GM19452 (cell line): Measurements from ENCODE around the gene TBC1D8.

Experiments used
- ATAC-seq: cut with Tn5 transposase; IDR thresholded peaks from one replicate; pipeline ENCODE4 v1.9.1; 2021; ENCODE audit not compliant: unreplicated experiment

Gene TBC1D8

DNA sequence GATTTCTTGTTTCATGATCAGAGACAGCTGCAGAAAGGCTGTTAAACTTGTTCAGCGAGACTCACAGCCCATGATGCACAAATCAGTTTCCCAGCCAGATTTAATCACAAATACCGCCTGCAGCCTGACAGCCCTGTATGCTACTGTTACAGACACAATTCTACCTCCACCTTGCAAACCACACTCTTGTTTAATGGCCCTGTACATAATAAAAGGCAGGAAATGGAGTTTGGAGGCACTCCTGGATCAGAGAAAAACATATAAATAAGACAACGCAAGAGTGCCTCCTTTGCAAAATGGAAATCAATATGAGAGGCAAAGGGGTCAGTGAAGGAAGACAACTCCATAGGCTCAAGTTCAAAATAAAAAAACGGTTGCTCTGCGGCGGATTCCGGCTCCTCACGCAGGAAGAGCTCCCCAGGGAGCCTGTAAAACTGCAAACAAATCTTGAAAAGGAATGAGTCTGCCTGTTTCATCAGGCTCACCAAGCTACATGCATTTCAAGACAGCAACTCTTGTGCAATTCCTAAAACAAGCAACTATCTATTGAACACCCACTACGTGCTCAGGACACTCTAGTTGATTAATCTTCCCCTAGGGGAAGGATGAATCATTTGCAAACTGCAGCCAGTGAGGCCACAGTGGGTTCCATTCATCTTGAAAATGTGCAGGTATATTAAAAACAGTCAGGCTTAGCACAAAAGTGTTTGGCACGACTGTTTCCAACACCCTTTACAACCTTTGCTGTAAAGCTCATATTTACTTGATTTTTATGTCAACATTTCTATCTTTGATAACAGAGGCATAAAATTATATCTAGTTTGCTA is 37.5 kb downstream of the TBC1D8 start:
- no peak for ATAC-seq

DNA sequence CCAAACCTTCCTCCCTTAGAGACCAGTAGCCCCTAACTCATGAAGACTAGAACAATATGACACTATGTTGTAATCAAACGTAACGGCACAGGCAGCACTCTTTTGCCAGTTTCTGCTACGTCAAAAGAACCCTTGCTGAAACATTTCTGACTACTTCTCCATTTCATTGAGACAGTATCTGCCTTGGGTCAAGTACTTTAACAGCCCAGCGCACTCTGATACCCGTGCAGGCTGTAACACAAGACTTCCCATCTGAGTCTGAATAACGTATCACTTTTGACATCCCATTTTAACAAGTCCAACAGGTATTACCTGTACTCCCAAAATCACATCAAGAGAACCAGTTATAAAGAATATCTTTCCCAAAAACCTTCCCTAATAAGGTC is 38.4 kb downstream of the TBC1D8 start:
- no peak for ATAC-seq

DNA sequence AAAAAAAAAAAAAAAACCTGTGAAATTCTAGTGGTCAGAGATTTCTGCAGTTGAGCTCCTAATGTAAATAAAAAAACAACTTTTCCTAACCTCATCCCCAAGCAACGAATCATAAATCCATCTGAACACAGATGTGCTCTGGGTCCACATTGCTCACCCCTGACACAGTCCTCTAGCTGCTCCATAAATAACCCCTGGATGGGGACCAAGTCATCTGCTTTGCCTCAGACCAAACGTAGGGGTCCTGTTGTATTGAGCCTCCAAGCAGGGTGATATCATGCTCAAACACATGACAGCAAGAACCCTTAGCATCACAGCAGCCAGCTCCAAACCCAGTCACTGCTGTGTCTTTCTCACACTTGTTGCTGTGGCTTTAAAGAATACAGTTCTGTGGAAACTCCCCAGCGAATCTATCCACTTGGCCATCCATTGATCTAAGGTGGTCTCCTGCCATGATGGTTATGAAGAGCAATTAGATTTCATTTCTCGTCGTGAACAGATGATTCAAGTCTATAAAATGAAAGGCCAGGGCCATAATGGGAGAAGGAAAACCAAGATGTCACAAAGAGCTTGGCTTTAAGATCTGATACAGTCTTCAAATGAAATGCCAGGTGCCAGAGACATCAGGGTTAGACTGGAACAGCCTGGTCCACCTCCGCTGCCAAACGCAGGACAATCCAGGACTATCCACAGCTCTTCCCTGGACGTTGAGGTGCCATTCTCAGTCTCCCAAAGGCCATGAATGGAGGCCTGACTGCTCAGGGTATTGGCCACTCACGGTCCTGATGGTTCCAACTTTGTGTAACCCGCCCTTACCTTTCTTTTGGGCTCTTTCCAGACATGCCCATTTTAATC is 39.0 kb downstream of the TBC1D8 start:
- no peak for ATAC-seq

DNA sequence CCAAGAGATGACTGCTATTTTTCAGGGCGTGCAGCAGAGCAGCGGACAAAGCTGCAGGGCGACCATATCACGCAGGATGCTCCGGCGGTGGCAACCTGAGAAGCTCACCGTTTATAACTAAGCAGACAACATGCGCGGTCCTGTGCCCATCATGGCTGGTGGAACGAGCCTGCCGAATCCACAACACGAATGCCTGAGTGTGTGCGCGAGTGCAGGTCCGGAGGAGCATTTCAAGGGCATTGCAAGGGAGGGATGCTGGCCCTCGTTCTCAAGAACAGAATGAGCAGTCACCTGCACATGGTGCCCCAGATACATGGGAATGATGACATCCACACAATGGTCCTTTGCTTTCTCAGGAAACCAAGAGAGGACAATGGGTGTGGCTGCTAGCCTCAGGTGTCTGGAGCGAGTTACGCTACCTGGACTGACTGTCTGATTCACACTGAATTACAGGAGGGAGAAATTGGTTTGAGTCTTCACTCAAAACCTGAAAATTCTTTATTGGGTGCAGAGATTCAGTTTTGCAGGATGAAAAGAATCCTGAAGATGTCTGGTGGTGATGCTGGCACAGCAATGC is 39.8 kb downstream of the TBC1D8 start:
- no peak for ATAC-seq

DNA sequence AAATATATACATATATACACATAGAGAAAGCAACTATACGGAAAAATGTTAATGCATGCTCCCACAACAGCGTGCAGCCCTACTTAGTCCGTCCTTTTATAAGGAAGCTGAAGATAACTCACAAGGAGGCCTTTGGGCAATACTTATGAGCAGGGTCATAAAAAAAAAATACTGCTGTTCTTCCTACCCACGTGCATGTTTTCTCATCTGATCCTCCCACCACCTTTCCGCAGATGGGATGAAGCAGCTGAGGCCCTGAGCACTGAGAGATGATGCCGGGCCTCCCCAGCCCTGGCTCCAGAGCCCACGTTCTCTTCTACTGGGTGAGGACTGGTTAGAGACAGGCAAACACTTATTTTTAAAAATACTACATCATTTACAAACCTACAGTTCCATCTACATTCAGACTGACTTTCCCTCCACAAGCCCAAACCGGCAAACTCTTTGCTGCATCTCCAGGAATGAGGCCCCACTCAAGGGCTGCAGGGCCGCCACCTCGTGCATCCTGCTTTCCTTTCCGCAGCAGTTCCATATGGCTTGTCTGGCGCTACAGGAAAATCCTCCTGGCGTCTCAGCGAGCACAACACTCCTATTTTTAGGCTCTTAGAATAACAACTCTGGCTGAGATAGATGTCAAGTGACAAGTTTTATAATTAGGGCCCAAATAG is 41.6 kb downstream of the TBC1D8 start:
- ATAC-seq: no peak

DNA sequence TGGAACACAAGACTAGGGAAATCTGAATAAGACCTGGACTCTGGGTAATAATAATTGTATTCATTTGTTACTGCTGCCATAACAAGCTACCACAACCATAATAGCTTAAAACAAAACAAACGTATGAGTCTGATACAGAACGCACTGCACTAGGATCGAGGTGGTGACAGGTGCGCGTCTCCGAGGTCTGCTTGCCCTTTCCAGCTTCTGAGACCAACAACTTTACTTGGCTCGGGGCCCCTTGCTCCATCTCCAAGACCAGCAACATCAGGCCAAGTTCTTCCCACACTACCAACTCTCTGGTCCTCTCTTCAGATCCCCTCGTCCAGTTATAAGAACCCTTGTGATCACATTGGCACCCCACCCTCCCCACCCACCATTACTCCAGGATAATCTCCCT is 42.8 kb downstream of the TBC1D8 start:
- ATAC-seq: no peak

DNA sequence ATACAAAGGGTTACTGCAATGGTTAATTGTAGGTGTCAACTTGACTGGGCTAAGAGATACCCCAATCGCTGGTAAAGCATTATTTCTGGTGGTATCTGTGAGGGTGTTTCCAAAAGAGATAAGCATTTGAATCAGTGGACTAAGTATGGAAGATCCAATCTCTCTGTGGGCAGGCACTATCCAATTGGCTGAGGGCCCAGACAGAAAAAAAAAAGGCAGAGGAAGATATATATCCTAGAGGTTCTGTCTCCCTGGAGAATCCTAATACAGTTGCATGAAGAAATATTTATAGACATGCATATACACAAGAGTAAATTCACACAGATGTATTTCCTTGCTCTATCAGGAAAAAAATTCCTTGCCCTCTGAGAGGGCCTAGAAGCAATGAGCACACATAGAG is 43.9 kb downstream of the TBC1D8 start:
- ATAC-seq: no peak

DNA sequence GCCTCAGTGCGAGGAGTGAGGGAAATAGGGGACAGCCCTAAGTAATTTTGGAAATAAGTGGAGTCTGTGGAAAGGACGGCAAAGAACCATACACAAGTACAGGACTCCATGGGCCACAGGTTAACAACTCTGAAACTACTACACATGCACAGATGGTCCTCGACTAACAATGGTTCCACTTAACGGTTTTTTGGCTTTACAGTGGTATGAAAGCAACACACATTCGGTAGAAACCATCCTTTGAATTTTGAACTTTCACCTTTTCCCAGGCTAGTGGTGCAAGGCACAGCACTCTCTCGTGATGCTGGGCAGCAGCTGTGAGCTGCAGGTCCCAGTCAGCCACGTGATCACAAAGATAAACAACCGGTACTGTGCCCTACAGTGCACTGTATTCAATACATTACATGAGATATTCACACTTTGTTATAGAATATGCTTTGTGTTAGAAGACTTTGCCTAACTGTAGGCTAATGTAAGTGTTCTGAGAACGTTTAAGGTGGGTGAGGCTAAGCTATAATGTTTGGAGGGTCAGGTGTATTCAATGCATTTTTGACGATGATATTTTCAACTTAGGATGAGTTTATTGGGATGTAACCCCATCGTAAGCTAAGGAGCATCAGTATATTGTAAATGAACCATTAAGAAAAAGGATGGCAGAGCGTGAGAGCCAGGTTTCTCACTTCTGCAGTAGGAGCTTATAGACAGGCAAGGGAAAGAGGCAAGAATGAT is 44.6 kb downstream of the TBC1D8 start:
- ATAC-seq: no peak

DNA sequence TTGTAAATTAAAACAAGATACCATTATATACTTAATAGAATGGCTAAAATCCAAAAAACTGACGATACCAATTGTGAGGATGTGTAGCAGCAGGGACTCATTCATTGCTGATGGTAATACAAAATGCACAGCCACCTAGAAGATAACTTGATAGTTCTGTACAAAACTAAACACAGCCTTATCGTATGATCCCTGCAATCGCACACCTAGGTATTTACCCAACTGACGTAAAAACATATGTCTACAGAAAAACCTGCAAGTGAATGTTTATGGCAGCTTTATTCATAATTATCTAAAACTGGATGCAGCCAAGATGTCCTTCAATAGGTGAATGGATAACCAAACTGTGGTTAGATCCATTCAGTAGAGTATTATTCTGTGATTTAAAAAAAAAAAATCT is 45.5 kb downstream of the TBC1D8 start:
- no peak for ATAC-seq

DNA sequence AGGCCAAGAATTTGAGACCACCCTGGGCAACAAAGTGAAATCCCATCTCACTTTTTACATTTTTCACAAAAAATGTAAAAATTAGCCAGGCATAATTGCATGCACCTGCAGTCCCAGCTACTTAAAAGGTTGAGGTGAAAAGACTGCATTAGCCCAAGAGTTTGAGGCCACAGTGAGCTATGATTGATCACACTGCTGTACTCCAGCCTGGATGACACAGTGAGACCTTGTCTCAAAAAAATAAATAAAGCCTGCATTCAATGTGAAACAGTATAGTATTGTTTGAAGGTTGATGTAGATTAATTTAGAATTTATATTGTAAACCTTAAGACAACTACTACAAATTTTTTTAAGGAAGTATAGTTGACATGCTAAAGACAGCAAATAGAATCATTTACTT is 53.5 kb downstream of the TBC1D8 start:
- ATAC-seq: no peak

DNA sequence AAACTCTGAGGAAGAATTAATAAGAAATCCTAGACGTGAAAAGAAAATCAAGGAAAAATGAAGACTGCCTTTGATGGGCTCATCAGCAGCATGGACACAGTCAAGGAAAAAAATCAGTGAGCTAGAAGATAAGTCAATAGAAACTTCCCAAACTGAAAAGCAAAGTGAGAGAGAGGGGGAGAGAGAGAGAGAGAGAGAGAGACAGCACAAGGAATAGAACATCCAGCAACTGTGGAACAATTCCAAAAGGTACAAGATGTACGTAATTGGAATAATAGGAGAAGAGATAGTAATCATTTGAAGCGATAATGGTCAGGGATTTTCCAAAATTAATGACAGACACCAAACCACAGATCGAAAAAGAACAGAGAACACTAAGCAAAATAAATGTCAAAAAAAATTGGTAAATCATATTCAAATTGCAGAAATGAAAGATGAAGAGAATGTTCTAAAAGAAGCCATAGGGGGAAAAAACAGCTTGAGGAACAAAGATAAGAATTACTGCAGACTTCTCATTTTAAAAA is 54.5 kb downstream of the TBC1D8 start:
- ATAC-seq: no peak

DNA sequence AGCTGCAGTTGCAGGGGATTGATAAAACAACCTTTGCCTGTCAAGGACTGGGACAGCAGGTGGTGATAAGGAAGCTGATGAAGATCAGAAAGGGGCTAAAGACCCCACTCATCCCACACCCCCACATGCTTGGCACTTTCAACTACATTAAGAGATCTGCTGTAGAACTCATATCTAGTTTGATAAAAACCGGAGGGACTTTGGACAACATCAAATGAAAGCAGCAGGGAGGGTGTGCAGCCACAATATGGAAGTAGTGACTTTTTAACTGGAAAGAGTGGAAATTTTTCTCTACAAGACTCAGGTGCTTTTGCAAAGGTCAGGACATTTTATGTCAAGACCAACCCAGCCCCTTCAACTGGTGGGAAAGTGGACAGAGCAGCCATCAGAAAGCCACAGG is 56.8 kb downstream of the TBC1D8 start:
- ATAC-seq: no peak

DNA sequence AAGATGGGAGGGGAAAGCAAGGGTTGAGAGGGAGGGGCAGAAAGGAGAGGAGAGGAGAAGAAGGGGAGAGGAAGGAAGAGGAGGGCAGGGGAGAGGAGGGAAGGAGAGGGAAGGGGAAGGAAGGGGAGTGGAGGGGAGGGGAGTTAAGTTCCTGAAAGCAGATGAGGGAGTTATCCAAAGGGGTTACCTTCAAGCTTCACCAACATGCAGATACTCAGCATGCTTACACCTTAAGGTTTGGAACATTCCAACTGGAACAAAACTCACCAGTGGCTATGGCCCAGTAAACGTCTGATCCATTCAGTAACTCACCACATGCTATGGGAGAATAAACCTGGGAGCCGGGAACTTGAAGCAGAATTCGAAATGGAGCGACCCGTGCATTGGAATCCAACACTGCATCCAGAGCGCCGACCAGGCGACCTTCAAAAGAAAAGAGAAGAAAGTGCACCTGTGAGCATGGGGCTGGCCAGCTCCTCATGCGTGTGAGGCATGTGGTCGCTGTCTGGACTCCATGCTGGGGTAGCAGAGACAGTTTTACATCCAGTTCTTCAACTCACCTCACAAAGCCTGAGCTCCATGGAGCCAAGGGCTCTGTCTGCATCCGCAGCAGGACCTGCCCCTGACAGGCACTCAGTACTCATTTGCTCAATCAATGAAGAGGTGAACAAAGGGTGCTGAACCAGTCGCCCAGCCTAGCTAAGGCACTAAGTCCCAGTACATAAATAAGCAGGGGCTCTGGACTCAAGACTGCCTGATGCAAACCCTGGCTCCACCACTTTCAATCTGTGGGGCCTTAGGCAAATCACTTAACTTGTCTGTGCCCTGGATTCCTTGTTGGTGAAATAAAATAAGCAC is 61.0 kb downstream of the TBC1D8 start:
- no peak for ATAC-seq

DNA sequence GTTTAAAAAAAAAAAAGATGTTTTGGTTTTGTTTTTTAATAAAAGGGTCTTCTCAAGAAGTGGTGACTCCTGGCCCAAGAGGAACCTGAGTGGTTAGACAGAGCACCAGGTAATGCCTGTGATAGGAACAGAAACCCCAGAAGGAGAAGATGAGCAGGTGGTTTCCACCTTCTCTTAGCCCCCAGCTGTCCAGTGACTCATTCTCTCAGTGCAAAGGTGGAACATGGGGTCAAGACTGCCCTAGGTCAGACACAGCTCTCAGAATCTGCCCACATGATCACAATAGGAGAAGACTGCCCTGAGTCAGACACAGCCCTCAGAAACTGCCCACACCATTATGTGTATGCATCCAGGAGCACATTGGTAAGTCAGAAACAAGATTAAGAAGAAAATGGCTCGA is 61.8 kb downstream of the TBC1D8 start:
- peak; percentile 91 for ATAC-seq

DNA sequence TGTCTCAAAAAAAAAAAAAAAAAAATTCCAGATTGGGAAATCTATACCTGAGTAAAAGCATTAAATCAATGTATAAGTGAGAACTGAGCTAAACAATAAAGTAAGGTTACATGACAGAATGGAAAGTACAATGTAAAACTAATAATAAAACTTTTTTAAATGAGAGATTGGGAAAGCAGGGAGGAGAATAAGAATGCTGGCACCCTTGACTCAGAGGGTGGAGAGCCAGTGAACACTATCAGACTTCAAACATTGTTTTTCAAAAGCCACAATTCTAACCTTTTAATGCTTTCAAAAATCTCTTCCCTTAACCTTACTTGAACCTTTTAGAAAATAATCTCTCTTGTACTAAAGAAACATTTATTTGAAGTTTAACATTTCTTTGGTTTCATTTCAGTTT is 63.5 kb downstream of the TBC1D8 start:
- no peak for ATAC-seq

DNA sequence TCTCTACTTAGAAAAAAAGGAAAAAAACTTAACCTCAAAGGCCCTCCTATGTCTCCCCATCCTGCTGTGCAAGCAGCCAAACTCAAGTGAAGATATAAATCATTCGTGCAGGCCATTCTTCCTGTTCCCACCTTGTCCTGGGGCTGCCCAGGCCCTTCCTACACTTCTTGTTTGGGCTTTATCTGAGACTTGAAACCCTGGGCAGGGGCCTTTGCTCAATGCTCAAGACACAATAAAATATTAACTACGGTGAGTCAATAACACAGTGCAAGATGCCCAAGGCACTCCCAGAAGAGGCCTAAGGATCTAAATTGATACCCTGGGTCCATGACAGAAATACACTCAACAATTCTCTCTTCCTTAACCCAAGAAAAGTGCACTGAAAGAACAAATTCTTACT is 67.6 kb downstream of the TBC1D8 start:
- no peak for ATAC-seq

DNA sequence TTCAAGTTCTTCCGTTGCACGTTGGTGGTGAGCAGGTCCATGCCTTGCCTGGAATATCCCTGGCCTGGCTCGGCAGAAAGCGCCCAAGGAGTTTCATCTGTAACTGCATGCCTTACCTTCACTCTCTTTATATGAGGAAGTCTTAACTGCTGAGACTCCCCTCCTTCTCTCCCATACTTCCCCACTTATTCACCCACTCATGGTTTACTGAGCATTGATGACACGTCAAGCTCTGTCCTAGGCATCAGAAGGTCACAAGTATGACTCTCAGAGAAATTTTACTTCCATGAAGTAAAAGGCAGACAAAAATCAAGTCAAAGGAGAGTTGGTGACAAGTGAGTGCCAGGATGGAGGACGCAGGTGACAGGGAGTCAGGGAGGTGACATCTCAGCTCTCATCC is 68.2 kb downstream of the TBC1D8 start:
- no peak for ATAC-seq

DNA sequence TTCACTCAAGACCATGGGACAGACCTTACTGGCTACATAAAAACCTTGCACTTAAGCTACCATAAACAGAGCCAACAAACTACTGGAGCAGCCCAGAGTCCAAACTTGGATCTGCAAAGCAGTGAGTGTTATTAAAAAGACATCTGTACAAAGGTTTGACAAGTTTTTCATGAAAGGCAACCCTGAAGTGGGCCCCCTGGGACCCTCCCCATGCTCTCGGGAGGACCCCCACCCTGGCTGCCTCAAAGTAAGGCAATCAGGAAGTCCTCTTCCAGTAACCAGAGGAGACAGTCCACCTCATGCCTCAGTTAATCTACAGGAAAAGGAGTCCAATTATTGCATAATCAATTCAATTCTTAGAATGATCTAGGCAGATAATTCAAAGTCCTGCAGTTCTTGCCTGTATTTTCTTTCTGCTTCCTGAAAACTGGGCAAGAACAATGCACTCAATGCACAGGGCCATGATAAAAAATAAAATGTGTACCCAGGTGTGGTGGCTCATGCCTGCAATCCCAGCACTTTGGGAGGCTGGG is 69.7 kb downstream of the TBC1D8 start:
- no peak for ATAC-seq
